Midbrain (tissue), 1 donor: ENCODE measurements around the gene FSTL4.

ENCODE experiments used
- DNase-seq: peaks from one replicate; lab custom pipeline; 2025; lab: John Stamatoyannopoulos, UW

FSTL4 gene

GRCh38 chr5:133428072-133428660, 184.2 kb downstream of the FSTL4 start:
- no peak for DNase-seq

- no peak for DNase-seq
Measured at GRCh38 chr5:133427121-133427777, 185.1 kb downstream of the FSTL4 start.

- no peak for DNase-seq
Measured at GRCh38 chr5:133426264-133426663, 186.1 kb downstream of the FSTL4 start.

GRCh38 chr5:133425764-133426163, 186.6 kb downstream of the FSTL4 start:
- no peak for DNase-seq

GRCh38 chr5:133425222-133425621, 187.1 kb downstream of the FSTL4 start:
- DNase-seq, result no peak

GRCh38 chr5:133423618-133424282, 188.6 kb downstream of the FSTL4 start:
- DNase-seq, result peak; percentile 45

GRCh38 chr5:133423011-133423617, 189.2 kb downstream of the FSTL4 start:
- DNase-seq, result no peak

- DNase-seq, result no peak
Measured at GRCh38 chr5:133421806-133422205, 190.5 kb downstream of the FSTL4 start.

- no peak for DNase-seq
Measured at GRCh38 chr5:133421394-133421793, 190.9 kb downstream of the FSTL4 start.

- DNase-seq, result no peak
Measured at GRCh38 chr5:133420440-133421301, 191.7 kb downstream of the FSTL4 start.

GRCh38 chr5:133415906-133416305, 196.4 kb downstream of the FSTL4 start:
- no peak for DNase-seq

- no peak for DNase-seq
Measured at GRCh38 chr5:133415506-133415905, 196.8 kb downstream of the FSTL4 start.

- DNase-seq, result no peak
Measured at GRCh38 chr5:133412661-133413060, 199.7 kb downstream of the FSTL4 start.

GRCh38 chr5:133410335-133410828, 202.0 kb downstream of the FSTL4 start:
- no peak for DNase-seq

- no peak for DNase-seq
Measured at GRCh38 chr5:133409210-133409674, 203.1 kb downstream of the FSTL4 start.

- no peak for DNase-seq
Measured at GRCh38 chr5:133408322-133408721, 204.0 kb downstream of the FSTL4 start.

GRCh38 chr5:133406977-133407632, 205.2 kb downstream of the FSTL4 start:
- no peak for DNase-seq

- no peak for DNase-seq
Measured at GRCh38 chr5:133406208-133406976, 205.9 kb downstream of the FSTL4 start.

GRCh38 chr5:133405275-133406034, 206.9 kb downstream of the FSTL4 start:
- no peak for DNase-seq

GRCh38 chr5:133404724-133405123, 207.6 kb downstream of the FSTL4 start:
- no peak for DNase-seq
